NB4 (cell line): ENCODE measurements around the gene FAM83C.

ENCODE experiments used
- CTCF ChIP-seq: IDR thresholded peaks from one replicate; pipeline ENCODE4 v1.5.1; 2012; ENCODE audit warnings: low read depth, low read length
- POLR2A ChIP-seq: IDR thresholded peaks from 2 replicates; pipeline ENCODE4 v1.6.1; 2011; ENCODE audit warnings: mild to moderate bottlenecking; ENCODE audit not compliant: insufficient read length; ENCODE audit errors: extremely low read depth

DNA sequence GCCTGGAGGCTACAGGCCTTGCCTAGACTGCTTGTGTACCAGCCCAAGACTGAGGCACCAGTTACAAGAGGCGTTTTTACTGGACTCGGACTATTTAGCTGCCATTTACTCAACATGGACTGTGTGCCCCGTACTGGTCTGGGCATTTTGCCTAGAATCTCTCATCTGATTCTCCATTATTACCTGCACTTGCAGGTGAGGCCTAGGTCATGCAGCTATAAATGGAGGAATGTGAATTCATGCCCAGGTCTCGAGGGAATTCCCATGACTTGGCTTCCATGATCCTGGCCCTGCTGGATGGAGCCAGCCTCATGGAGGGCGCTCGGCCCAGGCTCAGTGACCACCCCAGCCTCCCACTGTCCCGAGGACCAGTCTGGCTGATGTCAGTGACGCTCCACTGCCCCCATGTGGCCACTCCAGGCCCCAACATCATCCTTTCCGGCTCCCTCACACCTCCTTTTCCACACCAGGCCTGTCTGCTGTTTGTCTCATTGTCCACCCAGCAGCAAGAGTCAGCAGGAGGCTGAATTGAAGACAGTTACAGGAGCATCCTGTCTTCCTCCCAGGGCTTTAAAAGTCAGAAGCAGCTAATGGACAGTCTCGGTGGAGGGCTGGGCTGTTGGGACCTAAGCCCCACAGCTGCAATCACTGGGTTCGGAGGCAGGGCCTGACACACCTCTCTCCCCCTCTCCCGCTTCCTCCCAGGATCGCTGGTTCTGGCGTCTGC lies 23.0 kb downstream of the FAM83C start:
- TF ChIP-seq CTCF: peak; percentile 92
- no peak for TF ChIP-seq POLR2A
